Endothelial cell of umbilical vein (primary cell): ENCODE data around the gene CLSTN1.

ENCODE experiments used
- CTCF ChIP-seq, 2 donors: IDR thresholded peaks; 1 replicate in 1 of 2; 2 replicates in 1 of 2; pipeline ENCODE4 v1.5.1; 2011; ENCODE audit warnings: low read length in 2 of 2, mild to moderate bottlenecking in 2 of 2, moderate library complexity in 2 of 2, control low read depth in 1 of 2, inconsistent platforms in 1 of 2, low read depth in 1 of 2; ENCODE audit not compliant: insufficient read depth in 1 of 2; ENCODE audit errors: extremely low read depth in 1 of 2
- EZH2 ChIP-seq: IDR thresholded peaks from 2 replicates; pipeline ENCODE4 v1.6.1; 2012; ENCODE audit warnings: borderline replicate concordance, low read depth, mild to moderate bottlenecking, moderate library complexity, low read length, inconsistent platforms; ENCODE audit not compliant: severe bottlenecking
- JUN ChIP-seq: IDR thresholded peaks from 2 replicates; pipeline ENCODE4 v1.6.1; 2011; ENCODE audit warnings: borderline replicate concordance, low read depth; ENCODE audit not compliant: insufficient read length, insufficient read depth
- MAX ChIP-seq: IDR thresholded peaks from 2 replicates; pipeline ENCODE4 v1.6.1; 2011; ENCODE audit not compliant: insufficient read depth, insufficient read length
- POLR2A ChIP-seq: IDR thresholded peaks from 2 replicates; pipeline ENCODE4 v1.6.1; 2012; ENCODE audit warnings: low read depth, mild to moderate bottlenecking, control low read depth, low read length
- POLR2AphosphoS5 ChIP-seq: IDR thresholded peaks from 2 replicates; pipeline ENCODE4 v1.6.1; 2012; ENCODE audit warnings: low read depth, mild to moderate bottlenecking, control low read depth, low read length, moderate library complexity; ENCODE audit not compliant: insufficient read depth

GRCh38 chr1:9782116-9782751, 41.5 kb downstream of the CLSTN1 start:
- TF ChIP-seq CTCF (IDR thresholded peaks at IDR 0.05; ENCODE audit: extremely low read depth in 1 of 2, insufficient read depth in 1 of 2, low read depth in 1 of 2, low read length in 2 of 2), result no peak
- TF ChIP-seq POLR2A, result no peak
- no peak for TF ChIP-seq MAX
- no peak for TF ChIP-seq JUN
- no peak for TF ChIP-seq EZH2
- no peak for TF ChIP-seq POLR2AphosphoS5
